Endometrial microvascular endothelial cells (primary cell): ENCODE results near the gene TMEM156. TPM values are rescaled to one million over a fixed set of nuclear protein-coding genes. Genes with fewer than 3 reads are reported as not detected.
"Not testable (repeated sequence)": the region's sequence is repeated elsewhere in the genome, so short reads cannot be mapped to it uniquely, and the experiment has no call there.

Experiments used
- in situ Hi-C: cut with HindIII; loops from 2 replicates; pipeline ENCODE4 v1.10.0; 2017; ENCODE audit warnings: low sequenced_read_pairs, low pct_unique_long_range_greater_than_20kb; ENCODE audit errors: inconsistent ontology term
- total RNA-seq: library from RNA; depleted of rRNA; stranded (reverse); fragments of >200 nt; gene quantifications from one replicate; pipeline ENCODE4 v1.2.3, GENCODE V29; 2015; ENCODE audit errors: inconsistent ontology term

TMEM156 gene
- total RNA-seq, 1 donor from 2014 or later: 4.7 TPM

- in situ Hi-C loops: no loop called here
Observed at GRCh38 chr4:38968668-38969067, 63.5 kb downstream of the TMEM156 start.

GRCh38 chr4:38967260-38968095 is 64.7 kb downstream of the TMEM156 start:
- in situ Hi-C loops: no loop called here

GRCh38 chr4:38965866-38966265 is 66.3 kb downstream of the TMEM156 start:
- in situ Hi-C loops: no loop called here

GRCh38 chr4:38964942-38965775 is 67.0 kb downstream of the TMEM156 start:
- in situ Hi-C loops: no loop called here

- in situ Hi-C loops: not testable (repeated sequence)
Observed at GRCh38 chr4:38959248-38959647, 73.0 kb downstream of the TMEM156 start.

GRCh38 chr4:38958453-38959190 is 73.6 kb downstream of the TMEM156 start:
- in situ Hi-C loops: no loop called here

GRCh38 chr4:38957893-38958292 is 74.3 kb downstream of the TMEM156 start:
- in situ Hi-C loops: no loop called here

- in situ Hi-C loops: no loop called here
Observed at GRCh38 chr4:38957261-38957815, 74.9 kb downstream of the TMEM156 start.

GRCh38 chr4:38955957-38956356 is 76.3 kb downstream of the TMEM156 start:
- in situ Hi-C loops: no loop called here

GRCh38 chr4:38954727-38955126 is 77.5 kb downstream of the TMEM156 start:
- in situ Hi-C loops: no loop called here

GRCh38 chr4:38952017-38952416 is 80.2 kb downstream of the TMEM156 start:
- in situ Hi-C loops: no loop called here

GRCh38 chr4:38951598-38951997 is 80.6 kb downstream of the TMEM156 start:
- in situ Hi-C loops: no loop called here

GRCh38 chr4:38950734-38951133 is 81.5 kb downstream of the TMEM156 start:
- in situ Hi-C loops: no loop called here

- in situ Hi-C loops: no loop called here
Observed at GRCh38 chr4:38950159-38950558, 82.0 kb downstream of the TMEM156 start.

- in situ Hi-C loops: no loop called here
Observed at GRCh38 chr4:38949411-38950051, 82.7 kb downstream of the TMEM156 start.

GRCh38 chr4:38948551-38948950 is 83.7 kb downstream of the TMEM156 start:
- in situ Hi-C loops: no loop called here

- in situ Hi-C loops: no loop called here
Observed at GRCh38 chr4:38946919-38947318, 85.3 kb downstream of the TMEM156 start.

GRCh38 chr4:38944440-38944839 is 87.8 kb downstream of the TMEM156 start:
- in situ Hi-C loops: no loop called here

GRCh38 chr4:38943343-38943742 is 88.9 kb downstream of the TMEM156 start:
- in situ Hi-C loops: no loop called here
